T-cell (primary cell): ENCODE results near the gene FBLN2. TPM values are rescaled to one million over a fixed set of nuclear protein-coding genes. Genes with fewer than 3 reads are reported as not detected.

Experiments used
- ATAC-seq, 4 experiments: fragments of 200-7000 bp in 3 of 4; fragments of 150-1000 bp in 1 of 4; cut with Tn5 transposase; replicated peaks in 1 of 4; 1 replicate in 3 of 4; 2 replicates in 1 of 4; pipeline ENCODE4 v1.10.0; 2021; ENCODE audit warnings: moderate library complexity in 3 of 4, mild to moderate bottlenecking in 2 of 4, moderate number of reproducible peaks in 1 of 4
- CTCF ChIA-PET, 2 donors: fragments of 300-600 bp; sonication (Branson Sonifier 250); formaldehyde crosslinking; loops; one replicate each; lab custom pipeline; 2022; ENCODE audit warnings: antibody characterized with exemption in 2 of 2; lab: Charles Lee
- POLR2A ChIA-PET, 2 donors: fragments of 300-600 bp; sonication (Branson Sonifier 250); formaldehyde crosslinking; loops; one replicate each; lab custom pipeline; 2022; ENCODE audit warnings: antibody characterized with exemption in 2 of 2; lab: Charles Lee
- DNase-seq, 35 experiments: peaks; one replicate each; pipeline versions ENCODE4 v3.0.0 to v3.0.0-alpha.2; 2013 to 2023
- H3K27ac ChIP-seq: one replicate; pipeline ENCODE4 v1.5.1; 2013; ENCODE audit warnings: low read length
- H3K27me3 ChIP-seq, 2 experiments: replicated peaks in 1 of 2; 1 replicate in 1 of 2; 2 replicates in 1 of 2; pipeline versions ENCODE4 v1.6.1 to v1.7.0; 2013; ENCODE audit warnings: low read length in 1 of 2, mixed read lengths in 1 of 2; ENCODE audit not compliant: control insufficient read depth in 2 of 2, insufficient read depth in 2 of 2; ENCODE audit errors: extremely low read depth in 1 of 2
- H3K36me3 ChIP-seq, 2 donors: 1 replicate in 1 of 2; 2 replicates in 1 of 2; pipeline versions ENCODE4 v1.6.1 to v1.7.0; 2013; ENCODE audit warnings: low read length in 1 of 2; ENCODE audit not compliant: control insufficient read depth in 2 of 2, insufficient read depth in 1 of 2; ENCODE audit errors: extremely low read depth in 1 of 2
- H3K4me1 ChIP-seq, 2 experiments: 1 replicate in 1 of 2; 2 replicates in 1 of 2; pipeline versions ENCODE4 v1.6.1 to v1.7.0; 2013; ENCODE audit warnings: low read length in 2 of 2, mixed read lengths in 1 of 2; ENCODE audit not compliant: insufficient read depth in 2 of 2, control insufficient read depth in 1 of 2; ENCODE audit errors: extremely low read depth in 1 of 2
- H3K4me3 ChIP-seq, 2 donors: 1 replicate in 1 of 2; 2 replicates in 1 of 2; pipeline versions ENCODE4 v1.5.1 to v1.7.0; 2013; ENCODE audit warnings: mild to moderate bottlenecking in 2 of 2, low read length in 1 of 2, moderate library complexity in 1 of 2; ENCODE audit not compliant: control insufficient read depth in 1 of 2; ENCODE audit errors: extremely low read depth in 1 of 2
- H3K9me3 ChIP-seq: 2 replicates; pipeline ENCODE4 v1.7.0; 2013
- H3K27ac Mint-ChIP-seq, 2 donors: one replicate each; pipeline ENCODE4 v1.8.0; 2020 to 2021; ENCODE audit warnings: mild to moderate bottlenecking in 2 of 2, mixed read lengths in 2 of 2
- H3K27me3 Mint-ChIP-seq, 2 donors: one replicate each; pipeline ENCODE4 v1.8.0; 2021 to 2022; ENCODE audit warnings: mixed read lengths in 2 of 2
- H3K36me3 Mint-ChIP-seq: one replicate; pipeline ENCODE4 v1.8.0; 2021; ENCODE audit warnings: mixed read lengths
- H3K4me1 Mint-ChIP-seq, 3 donors: one replicate each; pipeline ENCODE4 v1.8.0; 2020 to 2022; ENCODE audit warnings: mixed read lengths in 3 of 3, mild to moderate bottlenecking in 1 of 3
- H3K4me3 Mint-ChIP-seq, 3 donors: one replicate each; pipeline ENCODE4 v1.8.0; 2020 to 2022; ENCODE audit warnings: mild to moderate bottlenecking in 3 of 3, mixed read lengths in 3 of 3, moderate library complexity in 3 of 3
- H3K9me3 Mint-ChIP-seq, 3 donors: one replicate each; pipeline ENCODE4 v1.8.0; 2020 to 2022; ENCODE audit warnings: mixed read lengths in 3 of 3
- WGBS: methylation state at CpG from one replicate; pipeline ENCODE4 v1.1.5; 2013; ENCODE audit warnings: missing lambda C conversion rate; ENCODE audit not compliant: insufficient coverage; 5-methylcytosine and 5-hydroxymethylcytosine counted together
- total RNA-seq, 35 experiments: library from RNA in 6 of 35; stranded (reverse) in 6 of 35; fragments of 120-200 nt in 1 of 35; gene quantifications; one replicate each; pipeline versions ENCODE4 v1.2.1 to v1.2.4 and lab custom pipeline; 2013 to 2026

Gene FBLN2
- total RNA-seq, 5 donors from 2014 or later (not counting 1 experiment from before 2014, with no cell fraction given), result 1.5 to 5.8 (median 2.8) TPM

DNA sequence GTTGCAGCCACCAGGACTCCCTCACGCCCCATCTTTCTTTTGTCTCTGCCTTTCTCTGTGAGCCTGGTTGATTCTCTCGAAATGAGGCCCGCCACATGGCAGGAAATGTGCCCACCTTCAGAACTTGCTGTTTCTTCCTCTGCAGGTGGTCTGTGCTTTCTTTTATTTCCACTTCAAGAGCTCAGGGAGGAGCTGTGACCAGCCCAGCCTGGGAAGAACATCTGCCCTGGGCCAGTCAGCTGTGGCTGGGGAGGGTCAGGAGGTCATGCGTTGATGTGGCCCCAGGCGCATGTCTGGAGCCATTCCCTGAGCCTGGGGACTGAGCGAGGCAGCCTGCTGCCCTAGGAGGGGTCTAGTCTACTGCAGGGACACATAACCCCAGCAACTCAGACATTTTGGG, 8.0 kb downstream of the FBLN2 start:
- H3K27me3 Mint-ChIP-seq, result peaks cover 16 to 33% of the 10 kb centered on the region in 2 donors
- peaks cover 0 to 29% of the 10 kb centered on the region in 2 experiments for H3K4me1 ChIP-seq
- H3K36me3 ChIP-seq, result no peaks in the 10 kb centered on the region
- H3K27ac ChIP-seq, result no peak overlapping the region
- peak overlapping the region in 1 of 2 donors; percentile 41 for H3K27ac Mint-ChIP-seq
- H3K9me3 ChIP-seq, result no peaks in the 10 kb centered on the region
- DNase-seq, result no peak
- CTCF ChIA-PET, result no interaction called here
- H3K36me3 Mint-ChIP-seq, result no peaks in the 10 kb centered on the region
- POLR2A ChIA-PET, result no interaction called here
- H3K4me3 ChIP-seq, result no peak overlapping the region
- no peak for ATAC-seq
- no peaks in the 10 kb centered on the region for H3K9me3 Mint-ChIP-seq
- H3K27me3 ChIP-seq, result peaks cover 0 to 37% of the 10 kb centered on the region in 2 experiments
- no peak overlapping the region for H3K4me3 Mint-ChIP-seq
- 27% methylated on average over 4 of the region's 6 CpGs for WGBS
- peaks cover 0 to 14% (median 4%) of the 10 kb centered on the region in 3 donors for H3K4me1 Mint-ChIP-seq

DNA sequence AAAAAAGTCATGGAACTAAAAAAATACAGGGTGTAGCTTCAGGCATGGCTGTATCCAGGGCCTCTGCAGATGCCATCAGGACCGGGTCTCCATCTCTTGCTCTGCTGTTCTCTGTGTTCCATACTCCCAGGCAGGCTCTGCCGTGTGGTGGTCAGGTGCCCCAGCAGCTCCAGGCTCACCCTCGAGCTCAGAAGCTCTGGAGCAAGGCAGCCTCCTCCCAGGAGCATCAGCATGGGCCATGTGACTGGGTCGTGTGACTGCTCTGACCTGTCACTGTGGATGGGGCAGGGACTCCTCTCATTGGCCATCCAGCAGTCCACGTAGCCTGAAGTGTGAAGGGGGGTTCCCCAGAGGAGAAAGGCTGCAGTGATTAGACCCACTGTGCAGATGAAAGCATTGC, 8.5 kb downstream of the FBLN2 start:
- ATAC-seq, result no peak
- H3K27me3 ChIP-seq, result peaks cover 0 to 32% of the 10 kb centered on the region in 2 experiments
- peaks cover 0 to 29% of the 10 kb centered on the region in 2 experiments for H3K4me1 ChIP-seq
- no peak overlapping the region for H3K4me3 ChIP-seq
- Mint-ChIP-seq H3K4me1 (peaks cover 0 to 14% (median 4%) of the 10 kb centered on the region in 3 donors), H3K4me3 (no peak overlapping the region), H3K27ac (no peak overlapping the region), H3K27me3 (peaks cover 16 to 29% of the 10 kb centered on the region in 2 donors), H3K9me3 (no peaks in the 10 kb centered on the region), H3K36me3 (no peaks in the 10 kb centered on the region)
- H3K36me3 ChIP-seq, result no peaks in the 10 kb centered on the region
- WGBS, result 54% methylated on average over 4 of the region's 5 CpGs
- no peak for DNase-seq
- H3K27ac ChIP-seq, result no peak overlapping the region
- no peaks in the 10 kb centered on the region for H3K9me3 ChIP-seq
- ChIA-PET CTCF (no interaction called here), POLR2A (no interaction called here)

DNA sequence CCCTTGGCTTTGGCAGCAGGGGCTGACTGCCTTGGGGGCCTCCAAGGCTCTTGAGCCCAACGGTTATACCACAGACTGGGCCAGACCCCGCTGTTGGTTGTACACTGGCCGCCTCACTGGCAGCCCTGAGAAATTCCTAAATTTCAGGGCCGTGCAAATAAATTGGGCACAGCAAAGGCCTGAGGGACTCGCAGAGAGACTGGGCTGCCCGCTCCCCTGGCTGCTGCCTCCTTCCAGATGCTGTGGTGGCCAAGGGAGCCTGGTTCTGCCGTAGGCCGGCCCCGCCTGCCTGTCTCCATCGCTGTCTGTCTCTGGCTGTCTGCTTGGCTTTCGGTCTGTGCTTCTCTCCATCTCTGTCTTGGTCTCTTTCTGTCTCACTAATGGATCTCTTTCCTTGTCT, 9.0 kb downstream of the FBLN2 start:
- Mint-ChIP-seq H3K27me3 (peaks cover 16 to 25% of the 10 kb centered on the region in 2 donors), H3K4me3 (no peak overlapping the region), H3K4me1 (peaks cover 0 to 9% (median 4%) of the 10 kb centered on the region in 3 donors), H3K36me3 (no peaks in the 10 kb centered on the region), H3K9me3 (no peaks in the 10 kb centered on the region), H3K27ac (no peak overlapping the region)
- H3K27me3 ChIP-seq, result peaks cover 0 to 27% of the 10 kb centered on the region in 2 experiments
- ChIA-PET POLR2A (no interaction called here), CTCF (no interaction called here)
- H3K36me3 ChIP-seq, result no peaks in the 10 kb centered on the region
- no peak overlapping the region for H3K4me3 ChIP-seq
- ATAC-seq, result no peak
- no peak overlapping the region for H3K27ac ChIP-seq
- DNase-seq, result no peak
- H3K9me3 ChIP-seq, result no peaks in the 10 kb centered on the region
- H3K4me1 ChIP-seq, result peaks cover 0 to 25% of the 10 kb centered on the region in 2 experiments
- WGBS, result 90% methylated on average over 11 of the region's 11 CpGs

DNA sequence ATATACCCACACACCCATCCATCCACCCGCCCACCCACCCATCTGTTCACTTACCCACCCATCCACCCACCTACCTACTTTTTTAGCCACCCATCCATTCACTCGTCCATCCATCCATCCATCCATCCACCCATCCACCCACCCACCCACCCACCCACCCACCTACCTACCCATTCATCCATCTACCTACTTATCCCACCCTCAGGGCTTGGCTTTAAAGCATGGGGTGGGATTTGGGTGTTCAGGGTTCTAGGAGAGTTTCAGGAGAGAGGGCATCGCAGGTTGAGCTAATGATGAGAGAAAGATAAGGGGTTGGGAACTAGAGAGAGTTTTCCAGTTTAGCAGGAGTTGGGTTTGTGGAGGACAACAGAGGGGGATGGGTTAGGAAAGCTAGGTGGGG, 9.7 kb downstream of the FBLN2 start:
- Mint-ChIP-seq H3K27me3 (peaks cover 13 to 21% of the 10 kb centered on the region in 2 donors), H3K4me1 (peaks cover 0 to 4% (median 2%) of the 10 kb centered on the region in 3 donors), H3K9me3 (no peaks in the 10 kb centered on the region), H3K36me3 (no peaks in the 10 kb centered on the region), H3K4me3 (no peak overlapping the region), H3K27ac (no peak overlapping the region)
- H3K9me3 ChIP-seq, result no peaks in the 10 kb centered on the region
- ChIA-PET POLR2A (no interaction called here), CTCF (no interaction called here)
- no peak overlapping the region for H3K27ac ChIP-seq
- WGBS, result 82% methylated on average over 1 of the region's 3 CpGs
- peaks cover 0 to 27% of the 10 kb centered on the region in 2 experiments for H3K27me3 ChIP-seq
- H3K36me3 ChIP-seq, result no peaks in the 10 kb centered on the region
- peaks cover 0 to 17% of the 10 kb centered on the region in 2 experiments for H3K4me1 ChIP-seq
- DNase-seq (no peak), ATAC-seq (no peak)
- no peak overlapping the region for H3K4me3 ChIP-seq

DNA sequence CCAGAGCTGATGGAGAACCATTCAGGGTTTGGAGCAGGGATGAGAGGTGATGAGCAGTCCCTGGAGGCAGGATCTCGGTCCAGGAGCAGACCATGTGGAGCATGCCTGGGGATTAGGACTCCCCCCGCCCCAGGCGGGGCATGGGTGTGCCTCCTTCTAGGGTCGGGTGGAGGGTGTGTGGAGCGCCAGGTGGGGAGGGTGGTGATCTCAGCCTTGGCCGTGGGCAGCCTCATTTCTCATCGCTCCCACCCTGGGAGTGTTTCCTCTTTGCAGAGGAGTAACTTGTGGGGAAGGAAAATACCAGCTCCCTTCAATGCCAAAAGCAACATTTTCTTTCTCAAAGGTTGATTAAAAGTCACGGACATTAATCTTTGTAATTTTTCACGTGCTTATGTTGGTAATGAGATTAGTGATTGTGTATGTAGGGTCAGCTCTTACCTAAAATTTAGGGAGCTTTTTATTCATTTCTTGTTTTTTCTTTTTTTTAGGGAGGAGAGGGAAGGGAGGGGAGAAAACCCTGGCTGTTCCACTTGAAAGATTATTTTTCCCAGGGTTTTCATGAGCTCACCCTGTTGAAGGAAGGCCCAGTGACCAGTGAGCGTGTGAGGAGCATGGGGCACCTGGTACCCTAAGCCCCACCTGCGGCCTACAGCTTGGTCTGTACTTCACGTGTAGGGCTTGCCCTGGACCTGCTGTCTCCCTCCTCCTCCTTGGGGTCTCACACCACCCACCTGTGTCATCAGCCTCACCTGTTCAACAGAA, 11.0 kb downstream of the FBLN2 start:
- Mint-ChIP-seq H3K4me1 (peaks cover 0 to 6% (median 0%) of the 10 kb centered on the region in 3 donors), H3K9me3 (no peaks in the 10 kb centered on the region), H3K27ac (no peak overlapping the region), H3K4me3 (no peak overlapping the region), H3K36me3 (no peaks in the 10 kb centered on the region), H3K27me3 (peaks cover 8 to 12% of the 10 kb centered on the region in 2 donors)
- Histone ChIP-seq H3K9me3 (no peaks in the 10 kb centered on the region), H3K4me3 (no peak overlapping the region), H3K27ac (no peak overlapping the region), H3K36me3 (no peaks in the 10 kb centered on the region), H3K4me1 (peaks cover 0 to 18% of the 10 kb centered on the region in 2 experiments), H3K27me3 (peaks cover 0 to 27% of the 10 kb centered on the region in 2 experiments)
- ChIA-PET CTCF (no interaction called here), POLR2A (interaction anchor here in 1 of 2 donors (1.0 kb wide), 1 partner anchor 21 kb away, joined by 3 read pairs; no protein-coding TSS in a partner anchor)
- WGBS, result 48% methylated on average over 9 of the region's 12 CpGs
- no peak for ATAC-seq
- no peak for DNase-seq

DNA sequence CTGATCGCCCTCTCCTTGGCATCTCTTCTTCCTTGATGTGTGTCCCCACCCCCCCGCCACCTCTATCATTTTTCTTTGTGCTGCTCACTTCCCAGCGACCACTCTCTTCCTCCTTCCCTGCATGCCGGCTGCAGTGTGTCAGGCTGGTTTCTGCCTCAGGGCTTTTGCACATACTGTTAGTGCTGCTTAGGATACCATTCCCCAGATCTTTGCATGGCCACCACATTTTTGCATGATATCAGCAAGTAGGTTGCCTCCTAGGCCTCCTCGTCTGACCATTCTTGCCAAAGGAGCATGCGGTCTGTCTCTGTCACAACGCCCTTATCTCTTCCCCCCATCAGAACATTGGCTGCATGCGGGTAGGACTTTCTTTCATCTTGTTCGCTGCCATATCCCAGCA, 12.5 kb downstream of the FBLN2 start:
- ChIA-PET POLR2A (no interaction called here), CTCF (no interaction called here)
- H3K4me1 ChIP-seq, result peaks cover 0 to 16% of the 10 kb centered on the region in 2 experiments
- DNase-seq (no peak), ATAC-seq (no peak)
- H3K27ac ChIP-seq, result no peak overlapping the region
- no peaks in the 10 kb centered on the region for H3K9me3 ChIP-seq
- 62% methylated on average over 6 of the region's 9 CpGs for WGBS
- H3K4me1 Mint-ChIP-seq, result peaks cover 0 to 6% (median 0%) of the 10 kb centered on the region in 3 donors
- no peaks in the 10 kb centered on the region for H3K9me3 Mint-ChIP-seq
- H3K27ac Mint-ChIP-seq, result no peak overlapping the region
- peaks cover 8 to 9% of the 10 kb centered on the region in 2 donors for H3K27me3 Mint-ChIP-seq
- H3K4me3 ChIP-seq, result no peak overlapping the region
- no peaks in the 10 kb centered on the region for H3K36me3 Mint-ChIP-seq
- H3K36me3 ChIP-seq, result no peaks in the 10 kb centered on the region
- H3K27me3 ChIP-seq, result peaks cover 0 to 29% of the 10 kb centered on the region in 2 experiments
- no peak overlapping the region for H3K4me3 Mint-ChIP-seq
